HEK293 (cell line): Measurements from ENCODE around the gene AEBP1.

ENCODE experiments used
- GLIS2 ChIP-seq: fragments of 450-650 bp; formaldehyde crosslinking; IDR thresholded peaks from 2 replicates; pipeline ENCODE4 v1.5.1; 2016; ENCODE audit warnings: missing biosample characterization, missing genetic modification characterization
- RBAK ChIP-seq: fragments of 450-650 bp; formaldehyde crosslinking; IDR thresholded peaks from 2 replicates; pipeline ENCODE4 v1.5.1; 2016; ENCODE audit warnings: missing biosample characterization, missing genetic modification characterization
- YY2 ChIP-seq: fragments of 450-650 bp; formaldehyde crosslinking; IDR thresholded peaks from 2 replicates; pipeline ENCODE4 v1.5.1; 2016; ENCODE audit warnings: missing biosample characterization, missing genetic modification characterization
- ZBTB8A ChIP-seq: fragments of 450-650 bp; formaldehyde crosslinking; IDR thresholded peaks from 2 replicates; pipeline ENCODE4 v1.5.1; 2016; ENCODE audit warnings: missing biosample characterization, missing genetic modification characterization
- ZNF223 ChIP-seq: fragments of 450-650 bp; formaldehyde crosslinking; IDR thresholded peaks from 2 replicates; pipeline ENCODE4 v1.5.1; 2016; ENCODE audit warnings: missing biosample characterization, missing genetic modification characterization
- ZNF274 ChIP-seq, 2 experiments: fragments of 200-500 bp in 1 of 2; fragments of 450-650 bp in 1 of 2; sonication (Bioruptor generic) in 1 of 2; formaldehyde crosslinking in 1 of 2; IDR thresholded peaks; 2 replicates each; pipeline versions ENCODE4 v1.5.1 to v1.6.1; 2014 to 2016; ENCODE audit warnings: borderline replicate concordance in 1 of 2, inconsistent platforms in 1 of 2, low read length in 1 of 2, missing biosample characterization in 1 of 2, missing genetic modification characterization in 1 of 2
- ZNF324 ChIP-seq: fragments of 450-650 bp; formaldehyde crosslinking; IDR thresholded peaks from 2 replicates; pipeline ENCODE4 v1.5.1; 2016; ENCODE audit warnings: missing biosample characterization, missing genetic modification characterization
- ZNF416 ChIP-seq: fragments of 450-650 bp; formaldehyde crosslinking; IDR thresholded peaks from 2 replicates; pipeline ENCODE4 v1.5.1; 2016; ENCODE audit warnings: missing biosample characterization, missing genetic modification characterization
- TF ChIP-seq, protein P1 (sequence below): fragments of 450-650 bp; formaldehyde crosslinking; IDR thresholded peaks from 2 replicates; pipeline ENCODE4 v1.5.1; 2017; ENCODE audit warnings: missing biosample characterization, missing genetic modification characterization
- TF ChIP-seq, protein P2 (sequence below): fragments of 450-650 bp; formaldehyde crosslinking; IDR thresholded peaks from 2 replicates; pipeline ENCODE4 v1.5.1; 2016; ENCODE audit warnings: missing biosample characterization, missing genetic modification characterization
- TF ChIP-seq, protein P3 (sequence below): fragments of 450-650 bp; formaldehyde crosslinking; IDR thresholded peaks from 2 replicates; pipeline ENCODE4 v1.5.1; 2016; ENCODE audit warnings: missing biosample characterization, missing genetic modification characterization

DNA sequence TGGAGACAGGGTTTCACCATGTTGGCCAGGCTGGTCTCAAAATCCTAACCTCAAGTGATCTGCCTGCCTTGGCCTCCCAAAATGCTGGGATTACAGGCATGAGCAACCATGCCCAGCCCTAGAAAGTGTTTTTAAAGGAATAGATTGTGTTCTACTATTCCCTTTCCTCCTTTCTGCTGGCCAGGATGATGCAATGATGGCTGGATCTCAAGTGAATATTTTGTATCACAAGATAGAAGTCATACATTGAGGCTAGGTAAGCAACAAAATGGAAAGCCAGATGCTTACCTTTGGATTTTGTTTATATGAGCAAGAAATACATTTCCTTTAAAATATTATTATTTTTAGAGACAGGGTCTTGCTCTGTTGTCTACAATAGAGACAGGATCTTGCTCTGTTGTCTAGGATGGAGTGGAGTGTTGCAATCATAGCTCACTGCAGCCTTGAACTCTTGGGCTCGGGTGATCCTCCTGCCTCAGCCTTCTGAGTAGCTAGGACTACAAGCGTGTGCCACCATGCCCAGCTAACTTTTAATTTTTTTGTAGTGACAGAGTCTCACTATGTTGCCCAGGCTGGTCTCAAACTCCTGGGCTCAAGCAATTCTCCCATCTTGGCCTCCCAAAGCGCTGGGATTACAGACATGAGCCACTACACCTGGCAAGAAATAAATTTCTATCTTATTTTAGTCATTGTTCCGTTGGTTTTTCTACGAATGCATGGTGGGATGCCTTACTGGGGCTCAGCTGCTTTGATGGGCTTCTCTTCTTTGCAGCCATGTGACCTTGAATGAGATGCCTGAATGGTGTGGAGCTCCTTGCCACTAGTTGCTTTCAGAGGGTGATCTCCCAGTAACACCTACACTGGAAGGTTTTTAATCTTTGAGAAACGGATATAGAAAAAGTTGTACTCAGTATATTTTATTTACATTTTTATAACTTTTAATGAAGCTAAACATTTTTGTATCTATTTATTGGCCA, 5.8 kb upstream of the AEBP1 start:
- TF ChIP-seq, protein P1, sequence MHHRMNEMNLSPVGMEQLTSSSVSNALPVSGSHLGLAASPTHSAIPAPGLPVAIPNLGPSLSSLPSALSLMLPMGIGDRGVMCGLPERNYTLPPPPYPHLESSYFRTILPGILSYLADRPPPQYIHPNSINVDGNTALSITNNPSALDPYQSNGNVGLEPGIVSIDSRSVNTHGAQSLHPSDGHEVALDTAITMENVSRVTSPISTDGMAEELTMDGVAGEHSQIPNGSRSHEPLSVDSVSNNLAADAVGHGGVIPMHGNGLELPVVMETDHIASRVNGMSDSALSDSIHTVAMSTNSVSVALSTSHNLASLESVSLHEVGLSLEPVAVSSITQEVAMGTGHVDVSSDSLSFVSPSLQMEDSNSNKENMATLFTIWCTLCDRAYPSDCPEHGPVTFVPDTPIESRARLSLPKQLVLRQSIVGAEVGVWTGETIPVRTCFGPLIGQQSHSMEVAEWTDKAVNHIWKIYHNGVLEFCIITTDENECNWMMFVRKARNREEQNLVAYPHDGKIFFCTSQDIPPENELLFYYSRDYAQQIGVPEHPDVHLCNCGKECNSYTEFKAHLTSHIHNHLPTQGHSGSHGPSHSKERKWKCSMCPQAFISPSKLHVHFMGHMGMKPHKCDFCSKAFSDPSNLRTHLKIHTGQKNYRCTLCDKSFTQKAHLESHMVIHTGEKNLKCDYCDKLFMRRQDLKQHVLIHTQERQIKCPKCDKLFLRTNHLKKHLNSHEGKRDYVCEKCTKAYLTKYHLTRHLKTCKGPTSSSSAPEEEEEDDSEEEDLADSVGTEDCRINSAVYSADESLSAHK (tag by site-specific recombination): no peak
- no peak for TF ChIP-seq RBAK (tag by site-specific recombination)
- TF ChIP-seq, protein P2, sequence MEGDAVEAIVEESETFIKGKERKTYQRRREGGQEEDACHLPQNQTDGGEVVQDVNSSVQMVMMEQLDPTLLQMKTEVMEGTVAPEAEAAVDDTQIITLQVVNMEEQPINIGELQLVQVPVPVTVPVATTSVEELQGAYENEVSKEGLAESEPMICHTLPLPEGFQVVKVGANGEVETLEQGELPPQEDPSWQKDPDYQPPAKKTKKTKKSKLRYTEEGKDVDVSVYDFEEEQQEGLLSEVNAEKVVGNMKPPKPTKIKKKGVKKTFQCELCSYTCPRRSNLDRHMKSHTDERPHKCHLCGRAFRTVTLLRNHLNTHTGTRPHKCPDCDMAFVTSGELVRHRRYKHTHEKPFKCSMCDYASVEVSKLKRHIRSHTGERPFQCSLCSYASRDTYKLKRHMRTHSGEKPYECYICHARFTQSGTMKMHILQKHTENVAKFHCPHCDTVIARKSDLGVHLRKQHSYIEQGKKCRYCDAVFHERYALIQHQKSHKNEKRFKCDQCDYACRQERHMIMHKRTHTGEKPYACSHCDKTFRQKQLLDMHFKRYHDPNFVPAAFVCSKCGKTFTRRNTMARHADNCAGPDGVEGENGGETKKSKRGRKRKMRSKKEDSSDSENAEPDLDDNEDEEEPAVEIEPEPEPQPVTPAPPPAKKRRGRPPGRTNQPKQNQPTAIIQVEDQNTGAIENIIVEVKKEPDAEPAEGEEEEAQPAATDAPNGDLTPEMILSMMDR: no peak
- TF ChIP-seq GLIS2: no peak
- no peak for TF ChIP-seq ZNF324 (tag by site-specific recombination)
- no peak for TF ChIP-seq ZNF223
- TF ChIP-seq, protein P3, sequence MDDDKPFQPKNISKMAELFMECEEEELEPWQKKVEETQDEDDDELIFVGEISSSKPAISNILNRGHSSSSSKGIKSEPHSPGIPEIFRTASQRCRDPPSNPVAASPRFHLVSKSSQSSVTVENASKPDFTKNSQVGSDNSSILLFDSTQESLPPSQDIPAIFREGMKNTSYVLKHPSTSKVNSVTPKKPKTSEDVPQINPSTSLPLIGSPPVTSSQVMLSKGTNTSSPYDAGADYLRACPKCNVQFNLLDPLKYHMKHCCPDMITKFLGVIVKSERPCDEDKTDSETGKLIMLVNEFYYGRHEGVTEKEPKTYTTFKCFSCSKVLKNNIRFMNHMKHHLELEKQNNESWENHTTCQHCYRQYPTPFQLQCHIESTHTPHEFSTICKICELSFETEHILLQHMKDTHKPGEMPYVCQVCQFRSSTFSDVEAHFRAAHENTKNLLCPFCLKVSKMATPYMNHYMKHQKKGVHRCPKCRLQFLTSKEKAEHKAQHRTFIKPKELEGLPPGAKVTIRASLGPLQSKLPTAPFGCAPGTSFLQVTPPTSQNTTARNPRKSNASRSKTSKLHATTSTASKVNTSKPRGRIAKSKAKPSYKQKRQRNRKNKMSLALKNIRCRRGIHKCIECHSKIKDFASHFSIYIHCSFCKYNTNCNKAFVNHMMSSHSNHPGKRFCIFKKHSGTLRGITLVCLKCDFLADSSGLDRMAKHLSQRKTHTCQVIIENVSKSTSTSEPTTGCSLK (tag by site-specific recombination): no peak
- TF ChIP-seq YY2: no peak
- TF ChIP-seq ZNF416 (tag by site-specific recombination): no peak
- TF ChIP-seq ZBTB8A (tag by site-specific recombination): no peak
- no peak for TF ChIP-seq ZNF274 (IDR thresholded peaks at IDR 0.05; ENCODE audit: low read length)
- TF ChIP-seq ZNF274 (tag by site-specific recombination; IDR thresholded peaks at IDR 0.05; ENCODE audit: borderline replicate concordance): no peak
